HG03469 (cell line): ENCODE measurements around the gene LMNTD1.
"Not testable (repeated sequence)": the region's sequence is repeated elsewhere in the genome, so short reads cannot be mapped to it uniquely, and the experiment has no call there.

ENCODE experiments used
- ATAC-seq: cut with Tn5 transposase; IDR thresholded peaks from one replicate; pipeline ENCODE4 v1.9.1; 2021; ENCODE audit warnings: mild to moderate bottlenecking, moderate library complexity, moderate number of reproducible peaks; ENCODE audit not compliant: unreplicated experiment

LMNTD1 gene, protein sequence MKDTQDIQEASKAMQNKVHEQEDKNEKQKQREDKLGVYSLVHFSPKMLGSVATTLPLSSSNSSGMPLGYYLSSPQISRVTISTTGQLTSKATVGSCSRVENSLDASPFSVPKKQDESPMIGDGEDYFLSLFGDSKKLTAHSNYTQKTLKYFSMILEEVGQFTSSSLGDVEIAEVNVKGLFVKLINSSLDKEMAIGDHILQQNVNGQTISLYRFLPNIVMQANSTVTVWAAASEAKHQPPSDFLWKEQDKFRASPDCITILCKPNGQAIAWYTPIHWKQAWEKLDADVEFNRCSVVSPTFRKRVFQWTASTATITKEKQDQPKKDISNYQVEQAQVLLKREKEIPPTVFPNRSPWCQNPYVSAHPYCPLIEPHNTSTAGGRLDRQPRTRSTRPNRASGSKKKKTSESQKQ

DNA sequence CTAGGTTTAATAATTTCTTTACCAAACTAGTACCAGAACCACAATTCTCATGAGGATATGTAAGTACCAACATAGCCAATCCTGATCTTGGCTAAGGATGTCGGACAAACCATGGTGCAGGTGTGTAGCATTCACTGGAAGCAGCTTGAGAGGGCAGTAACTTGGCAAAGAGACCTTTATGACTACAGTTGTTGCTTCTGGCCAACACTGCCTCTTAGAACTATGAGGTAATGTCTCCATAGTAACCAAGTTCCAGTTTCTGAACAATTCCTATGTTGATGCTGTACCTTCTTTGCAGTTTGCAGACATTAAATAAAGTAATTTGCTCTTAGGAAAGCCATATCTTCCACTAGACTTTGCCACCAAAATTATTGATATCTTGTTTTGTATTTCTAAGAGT lies at the start of gene LMNTD1:
TSS of gene LMNTD1 (minus strand) at position 186 of the 400 bp plus-strand sequence. CDS start 324 bp downstream, outside the sequence.
- no peak for ATAC-seq

DNA sequence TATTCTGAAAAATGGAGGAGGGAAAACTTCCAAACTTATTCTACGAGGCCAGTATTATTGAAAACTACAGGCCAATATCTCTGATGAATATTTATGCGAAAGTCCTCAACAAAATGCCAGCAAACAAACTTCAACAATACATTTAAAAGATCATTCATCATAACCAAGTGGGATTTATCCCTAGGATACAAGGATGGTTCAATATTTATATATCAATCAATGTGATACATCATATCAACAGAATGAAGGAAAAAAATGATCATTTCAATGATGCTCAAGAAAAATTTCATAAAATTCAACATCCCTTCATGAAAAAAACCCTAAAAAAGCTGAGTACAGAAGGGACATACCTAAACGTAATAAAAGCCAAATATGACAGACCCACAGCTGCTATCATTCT lies 45.9 kb upstream of the LMNTD1 start:
- ATAC-seq: no peak

DNA sequence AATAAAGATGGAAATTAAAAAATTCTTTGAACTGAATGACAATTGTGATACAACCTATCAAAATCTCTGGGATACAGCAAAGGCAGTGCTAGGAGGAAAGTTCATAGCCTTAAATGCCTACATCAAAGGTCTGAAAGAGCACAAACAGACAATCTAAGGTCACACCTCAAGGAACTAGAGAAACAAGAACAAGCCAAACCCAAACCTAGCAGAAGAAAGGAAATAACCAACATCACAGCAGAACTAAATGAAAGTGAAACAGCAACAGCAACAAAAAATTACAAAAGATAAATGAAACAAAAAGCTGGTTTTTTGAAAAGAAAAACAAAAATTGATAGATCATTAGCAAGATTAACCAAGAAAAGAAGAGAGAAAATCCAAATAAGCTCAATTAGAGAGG lies 42.4 kb upstream of the LMNTD1 start:
- ATAC-seq: not testable (repeated sequence)

DNA sequence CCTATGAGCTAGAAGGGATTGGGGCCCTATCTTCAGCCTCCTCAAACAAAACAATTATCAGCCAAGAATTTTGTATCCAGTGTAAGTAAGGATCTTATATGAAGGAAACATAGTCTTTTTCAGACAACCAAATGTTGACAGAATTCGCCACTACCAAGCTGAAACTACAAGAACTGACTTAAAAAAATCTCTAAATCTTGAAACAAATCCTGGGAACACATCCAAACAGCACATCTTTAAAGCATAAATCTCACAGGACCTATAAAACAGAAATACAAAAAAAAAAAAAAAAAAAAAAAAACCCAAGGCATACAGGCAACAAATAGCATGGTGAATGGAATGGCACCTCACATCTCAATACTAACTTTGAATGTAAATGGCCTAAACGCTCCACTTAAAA lies 41.3 kb upstream of the LMNTD1 start:
- ATAC-seq: no peak

DNA sequence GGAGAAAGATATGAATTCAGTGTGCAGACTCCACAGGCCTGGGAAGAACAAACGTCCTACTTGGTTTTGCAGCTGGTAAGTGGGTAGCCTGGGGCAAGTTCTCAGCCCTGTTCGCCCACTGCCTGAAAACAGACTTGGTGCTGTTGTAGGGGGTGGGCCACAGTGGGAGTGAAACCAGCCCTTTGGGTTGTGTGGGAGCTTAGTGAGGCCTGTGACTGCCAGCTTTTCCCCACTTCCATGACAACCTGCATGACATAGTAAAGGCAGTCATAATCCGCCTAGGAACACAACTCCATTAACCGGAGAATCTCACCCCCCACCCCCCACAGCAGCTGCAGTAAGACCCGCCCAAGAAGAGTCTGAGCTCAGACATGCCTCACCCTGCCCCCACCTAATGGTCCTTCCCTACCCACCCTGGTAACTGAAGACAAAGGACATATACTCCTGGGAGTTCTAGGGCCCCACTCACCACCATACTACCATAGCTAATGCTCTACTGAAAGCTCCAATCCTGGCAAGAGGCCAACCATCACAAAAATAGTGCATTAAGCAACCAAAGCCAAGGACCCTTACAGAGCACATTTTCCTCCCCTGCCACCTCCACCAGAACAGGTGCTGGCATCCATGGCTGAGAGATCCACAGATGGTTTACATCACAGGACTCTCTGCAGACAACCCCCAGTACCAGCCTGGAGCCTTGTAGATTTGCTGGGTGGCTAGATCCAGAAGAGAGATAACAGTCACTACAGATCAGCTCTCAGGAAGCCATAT lies 39.8 kb upstream of the LMNTD1 start:
- ATAC-seq: no peak

DNA sequence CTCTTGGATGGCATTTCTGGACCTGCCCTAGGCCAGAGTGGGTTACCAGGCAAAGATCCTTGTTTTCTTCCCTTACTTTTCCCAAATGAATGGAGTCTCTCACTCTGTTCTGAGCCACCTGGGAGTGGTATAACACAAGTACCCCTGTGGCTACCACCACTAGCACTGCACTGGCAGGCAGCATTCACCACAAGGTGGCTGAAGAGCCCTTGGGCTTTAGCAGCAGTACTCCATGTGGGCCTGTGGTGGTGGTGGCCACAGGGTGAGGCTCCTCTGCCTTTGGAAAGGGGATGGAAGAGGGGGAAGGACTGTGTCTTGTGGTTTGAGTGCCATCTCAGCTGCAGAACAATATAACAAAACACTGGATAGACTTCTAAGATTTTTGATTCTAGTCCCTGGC lies 38.1 kb upstream of the LMNTD1 start:
- ATAC-seq: no peak

DNA sequence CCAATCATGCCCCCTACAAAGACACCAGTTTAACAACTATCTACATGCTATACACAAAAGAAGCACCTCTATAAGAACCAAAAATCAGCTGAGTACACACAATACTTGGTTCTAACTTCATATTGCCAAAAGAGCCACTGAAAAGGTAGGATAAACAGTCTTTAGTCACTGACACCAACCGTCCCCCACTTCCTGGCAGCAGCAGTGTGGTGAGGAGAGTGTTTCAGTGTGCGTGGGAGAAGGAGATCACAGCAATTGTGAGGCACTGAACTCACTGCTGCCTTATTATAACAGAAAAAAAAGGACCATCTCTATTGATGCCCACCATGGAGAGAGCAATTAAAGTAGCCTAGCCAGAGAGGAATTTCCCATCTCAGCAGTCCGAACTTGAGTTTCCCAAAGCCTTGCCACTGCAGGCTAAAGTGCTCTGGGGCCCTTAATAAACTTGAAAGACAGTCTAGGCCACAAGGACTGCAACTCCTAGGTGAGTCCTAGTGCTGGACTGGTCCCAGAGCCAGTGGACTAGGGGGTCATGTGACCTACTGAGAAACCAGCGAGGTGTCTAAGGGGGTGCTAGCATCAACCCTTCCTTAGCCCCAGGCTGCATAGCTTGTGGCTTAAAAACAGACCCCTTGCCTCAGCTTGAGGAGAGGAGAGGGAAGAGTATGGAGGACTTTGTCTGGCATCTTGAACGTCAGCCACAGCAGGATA lies 37.1 kb upstream of the LMNTD1 start:
- ATAC-seq: no peak

DNA sequence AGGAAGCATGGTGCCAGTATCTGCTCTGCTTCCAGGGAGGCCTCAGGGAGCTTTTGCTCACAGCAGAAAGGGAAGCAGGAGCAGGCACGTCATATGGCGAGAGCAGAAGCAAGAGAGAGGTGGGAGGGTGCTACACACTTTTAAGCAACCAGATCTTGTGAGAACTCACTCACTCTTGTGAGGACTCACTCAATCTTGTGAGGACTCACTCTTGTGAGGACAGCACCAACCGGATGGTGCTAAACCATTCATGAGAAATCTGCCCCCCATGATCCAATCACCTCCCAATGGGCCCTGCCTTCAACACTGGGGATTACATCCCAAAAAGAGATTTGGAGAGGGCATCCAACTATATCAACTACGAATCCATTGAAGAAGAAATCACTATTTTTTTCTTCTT lies 34.3 kb upstream of the LMNTD1 start:
- ATAC-seq: no peak

DNA sequence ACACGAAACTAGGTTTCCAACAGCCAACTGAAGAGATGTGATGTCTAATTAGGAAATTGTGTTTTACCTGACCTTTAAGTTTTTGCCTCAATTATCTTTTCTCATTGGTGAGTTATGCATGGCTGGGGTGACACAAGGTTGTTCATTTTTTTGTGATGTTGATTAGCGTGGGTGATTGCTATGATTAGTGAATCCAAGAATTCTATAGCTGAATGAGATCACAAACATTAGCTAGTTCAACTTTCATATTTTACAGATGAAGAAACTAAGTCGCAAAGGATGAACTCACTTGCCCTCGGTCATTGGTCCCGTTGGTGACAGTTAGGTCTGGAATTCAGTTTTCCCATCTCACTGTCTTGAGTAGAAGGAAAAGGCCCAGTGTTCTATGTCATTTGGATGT lies 32.6 kb upstream of the LMNTD1 start:
- no peak for ATAC-seq

DNA sequence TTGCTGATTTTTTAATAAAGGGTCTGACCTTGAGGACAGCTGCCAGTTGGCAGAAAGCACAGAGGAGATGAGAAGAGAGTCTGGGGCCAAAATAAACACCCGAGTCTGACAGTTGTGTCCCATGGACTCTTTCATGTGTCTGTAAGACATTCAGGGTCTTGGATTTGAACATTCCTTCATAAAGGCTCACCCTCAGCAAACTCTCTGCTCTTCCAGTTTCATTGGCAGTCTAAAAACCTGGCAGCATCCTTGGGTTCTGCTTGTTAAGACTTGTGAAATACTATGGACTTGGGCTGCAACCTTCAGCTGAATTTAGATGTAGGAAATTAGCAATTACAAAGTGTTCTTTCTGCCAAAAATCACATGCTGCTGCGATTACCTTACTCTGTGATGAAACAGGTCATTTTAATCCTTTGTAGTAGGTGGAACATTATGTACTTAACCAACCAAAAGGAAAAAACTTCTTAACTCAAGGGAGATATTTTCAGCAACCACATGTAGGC lies 32.0 kb upstream of the LMNTD1 start:
- no peak for ATAC-seq

DNA sequence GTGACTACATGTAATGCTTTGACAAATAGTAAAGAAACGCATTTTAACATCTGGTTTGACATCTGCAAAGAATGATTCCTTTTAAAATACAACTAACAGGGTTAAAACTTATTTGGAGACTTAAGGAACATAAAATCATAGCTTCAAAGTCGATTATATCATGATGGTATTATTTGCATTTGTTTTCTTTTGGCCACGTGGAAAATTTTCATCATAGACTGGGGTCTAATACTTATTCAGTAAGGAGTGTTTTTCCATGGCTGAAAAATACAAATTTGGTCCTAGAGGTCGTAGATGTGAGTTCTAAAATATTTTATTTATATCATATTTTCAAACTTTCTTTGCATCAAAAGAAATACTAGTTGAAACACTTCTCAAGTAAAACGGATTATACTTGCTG lies 31.5 kb upstream of the LMNTD1 start:
- no peak for ATAC-seq

DNA sequence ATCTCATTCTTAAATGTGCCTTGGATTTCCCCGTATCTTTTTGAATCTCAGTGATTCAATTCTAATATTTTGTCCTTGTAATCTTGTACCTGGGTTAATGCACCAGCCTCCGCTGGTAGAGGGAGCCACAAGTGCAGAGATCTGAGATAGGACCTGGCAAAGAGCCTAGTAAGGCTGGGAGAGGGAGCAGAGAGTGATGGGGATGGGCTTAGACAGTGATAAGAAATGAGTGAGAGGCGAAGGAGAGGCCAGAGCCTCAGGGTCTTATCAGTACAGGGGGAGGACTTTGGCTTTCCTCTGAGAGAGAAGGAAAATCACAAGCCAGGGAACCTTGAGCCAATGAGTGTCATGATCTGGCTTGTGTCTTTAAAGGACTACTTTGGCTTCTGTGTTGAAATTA lies 30.5 kb upstream of the LMNTD1 start:
- ATAC-seq: no peak

DNA sequence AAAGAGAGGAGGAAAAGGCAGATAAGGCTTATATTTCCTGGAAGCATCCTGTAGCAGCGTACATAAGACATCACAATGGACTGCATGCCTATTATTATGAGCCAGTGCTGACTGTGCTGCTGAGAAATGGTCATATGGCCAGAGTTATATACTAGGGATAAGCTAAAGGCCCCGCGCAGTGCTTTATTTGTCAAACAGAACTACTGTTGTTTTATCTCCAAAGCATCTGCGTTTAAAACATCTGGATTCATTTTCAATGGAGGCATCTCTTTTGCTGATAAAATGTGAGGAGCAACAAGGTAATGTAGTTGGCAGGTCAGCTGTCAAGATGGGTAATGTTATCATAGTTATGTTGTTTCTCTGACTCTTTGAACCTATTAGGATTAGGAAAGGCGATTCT lies 28.0 kb upstream of the LMNTD1 start:
- no peak for ATAC-seq

DNA sequence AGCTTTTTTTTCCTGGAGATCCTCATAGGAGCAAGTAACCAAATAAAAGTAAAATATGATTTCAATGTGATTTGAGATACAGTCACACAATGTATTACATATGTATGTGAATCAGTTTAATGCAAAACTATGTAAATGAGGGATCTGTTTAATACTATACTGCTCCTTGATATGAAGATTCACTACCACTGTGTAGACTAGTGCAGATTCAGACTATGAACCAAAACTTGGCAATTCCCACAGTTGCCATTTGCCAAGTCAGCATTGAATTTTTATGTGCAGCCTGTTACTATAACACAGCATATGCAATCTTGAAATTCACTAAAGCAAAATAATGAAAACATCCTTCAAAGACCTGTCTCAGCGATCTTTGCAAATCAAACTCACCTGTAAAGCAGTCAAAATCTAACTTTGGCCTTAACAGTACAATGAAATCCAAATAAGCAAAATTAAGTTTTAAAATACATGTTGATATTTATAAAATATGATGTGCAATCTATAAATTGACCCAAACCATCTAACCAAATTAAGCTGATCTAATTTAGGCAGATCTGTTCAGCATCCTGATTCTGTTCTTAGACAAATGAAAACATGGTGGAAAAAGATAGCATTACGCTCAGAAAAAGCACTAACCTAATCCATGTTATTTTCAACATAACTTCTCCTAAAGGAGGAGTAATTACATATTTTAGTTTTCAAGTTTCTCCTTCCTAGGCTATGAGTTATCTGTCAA lies 25.5 kb upstream of the LMNTD1 start:
- ATAC-seq: no peak

DNA sequence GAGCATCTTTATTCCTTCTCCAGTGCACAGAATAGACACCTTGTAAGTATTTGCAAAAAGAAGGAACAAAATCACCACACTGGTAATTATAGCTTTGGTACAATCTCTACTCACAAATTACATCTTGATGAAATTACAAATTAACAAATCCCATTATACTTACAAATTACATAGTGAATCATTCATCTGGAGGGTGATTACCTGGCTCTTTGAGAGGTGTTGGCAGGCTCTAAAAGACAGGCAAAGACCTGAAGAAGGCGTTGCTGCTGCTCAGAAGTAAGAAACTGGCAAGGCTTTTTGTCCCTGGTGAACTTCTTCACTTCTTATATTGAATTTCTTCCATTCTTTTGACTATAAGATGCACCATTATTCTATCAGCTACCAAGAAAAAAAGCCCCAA lies 21.7 kb upstream of the LMNTD1 start:
- ATAC-seq: no peak

DNA sequence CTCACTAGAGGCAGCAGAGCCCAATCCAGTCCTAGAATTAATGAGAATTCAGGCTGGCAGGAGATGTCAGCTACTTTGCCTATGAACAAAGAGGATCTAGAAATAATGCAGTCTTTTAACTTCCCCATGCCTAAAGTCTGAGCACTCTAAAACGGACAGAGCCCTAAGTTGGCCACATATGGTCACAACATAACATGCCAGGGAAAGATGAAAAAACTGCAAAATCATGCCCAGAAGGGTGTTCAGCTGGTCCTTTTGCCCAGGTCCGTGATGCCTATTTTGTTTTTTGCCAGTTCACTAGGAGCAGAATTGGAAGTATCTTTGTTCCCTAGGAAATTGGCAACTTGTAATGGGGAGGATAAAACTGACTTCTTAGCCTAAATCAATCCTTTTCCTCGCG lies 20.3 kb upstream of the LMNTD1 start:
- ATAC-seq: no peak

DNA sequence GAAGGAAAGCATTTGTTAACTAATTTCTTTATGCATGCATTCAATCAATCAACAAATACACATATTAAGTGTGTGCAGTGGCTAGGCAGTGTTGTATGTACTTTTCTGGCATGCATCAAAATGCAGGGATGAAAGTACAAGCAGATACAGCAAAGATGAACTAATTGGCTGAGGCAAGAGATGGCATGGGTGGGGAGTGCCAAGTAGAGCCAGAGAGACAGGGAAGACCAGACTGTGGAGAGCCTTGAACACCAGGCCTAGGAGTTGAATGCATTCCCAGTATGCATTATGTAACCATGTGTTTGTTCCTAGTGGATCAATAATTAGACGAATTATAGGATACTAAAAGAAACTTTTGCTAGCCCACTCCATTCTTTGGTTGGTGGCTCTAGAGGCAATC lies 17.3 kb upstream of the LMNTD1 start:
- ATAC-seq: no peak

DNA sequence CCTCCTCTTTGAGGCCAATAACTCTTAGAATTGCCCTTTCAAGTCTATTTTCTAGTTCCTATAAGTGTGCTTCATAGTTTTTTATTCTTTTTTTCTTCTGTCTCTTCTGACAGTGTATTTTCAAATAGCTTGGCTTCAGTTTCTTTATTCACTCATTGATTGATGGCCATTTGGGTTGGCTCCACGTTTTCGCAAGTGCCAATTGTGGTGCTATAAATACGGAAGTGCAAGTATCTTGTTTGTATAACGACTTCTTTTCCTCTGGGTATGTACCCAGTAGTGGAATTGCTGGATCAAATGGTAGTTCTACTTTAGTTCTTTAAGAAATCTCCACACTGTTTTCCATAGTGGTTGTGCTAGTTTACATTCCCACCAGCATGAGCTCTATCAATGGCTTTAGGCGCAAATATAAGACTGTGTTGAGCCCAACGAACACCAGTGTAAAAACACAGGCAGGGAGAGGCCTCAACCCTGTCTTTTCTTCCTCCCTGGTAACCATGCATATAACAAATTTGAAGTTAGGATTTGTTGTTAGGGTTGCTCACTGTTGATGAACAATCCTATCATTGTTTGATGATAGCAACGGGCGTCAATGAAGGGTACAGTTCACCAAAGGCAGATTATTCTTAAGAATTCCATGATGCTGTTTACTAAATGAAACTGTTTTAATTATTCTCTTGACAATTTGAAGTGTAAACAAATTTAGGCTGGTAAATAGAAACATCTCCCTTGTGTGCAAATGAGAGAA lies 13.3 kb upstream of the LMNTD1 start:
- ATAC-seq: no peak

DNA sequence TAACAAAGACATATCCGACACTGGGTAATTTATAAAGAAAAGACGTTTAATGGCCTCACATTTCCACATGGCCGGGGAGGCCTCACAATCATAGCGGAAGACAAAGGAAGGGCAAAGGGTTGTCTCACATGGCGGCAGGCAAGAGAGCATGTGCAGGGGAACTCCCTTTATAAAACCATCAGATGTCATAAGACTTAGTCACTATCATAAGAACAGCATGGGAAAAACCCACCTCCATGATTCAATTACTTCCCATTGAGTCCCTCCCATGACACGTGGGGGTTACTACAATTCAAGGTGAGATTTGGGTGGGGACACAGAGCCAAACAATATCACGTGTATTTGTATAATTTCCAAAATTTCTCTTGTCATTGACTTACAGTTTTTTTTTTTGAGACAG lies 5.5 kb upstream of the LMNTD1 start:
- no peak for ATAC-seq

DNA sequence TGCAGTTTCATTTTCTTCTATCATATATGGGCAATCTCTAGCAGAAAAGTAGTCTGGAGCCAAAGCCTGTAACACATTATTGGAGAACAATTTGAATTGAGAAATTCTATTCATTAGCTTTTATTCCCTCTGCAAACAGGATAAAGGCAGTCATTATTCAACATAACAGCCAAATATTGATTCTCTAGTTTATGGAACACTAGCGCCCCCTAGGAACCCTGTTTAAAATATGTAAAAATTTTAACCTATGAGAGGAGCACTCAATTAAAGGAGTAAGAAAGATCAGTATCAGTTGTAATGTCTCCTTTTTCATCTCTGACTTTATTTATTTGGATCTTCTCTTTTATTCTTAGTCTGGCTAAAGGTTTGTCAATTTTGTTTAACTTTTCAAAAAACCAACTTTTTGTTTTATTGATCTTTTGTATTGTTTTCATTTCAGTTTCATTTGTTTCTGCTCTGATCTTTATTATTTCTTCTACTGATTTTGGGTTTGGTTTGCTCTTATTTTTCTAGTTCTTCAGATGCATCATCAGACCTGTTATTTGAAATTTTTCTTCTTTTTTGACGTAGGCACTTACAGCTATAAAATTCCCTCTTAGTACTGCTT lies 4.8 kb upstream of the LMNTD1 start:
- ATAC-seq: no peak
